ENCODE data around the gene CSNK1D.
A peak's percentile ranks its signal among the peaks of the same experiment; 100 is the strongest.

CSNK1D gene

DNA sequence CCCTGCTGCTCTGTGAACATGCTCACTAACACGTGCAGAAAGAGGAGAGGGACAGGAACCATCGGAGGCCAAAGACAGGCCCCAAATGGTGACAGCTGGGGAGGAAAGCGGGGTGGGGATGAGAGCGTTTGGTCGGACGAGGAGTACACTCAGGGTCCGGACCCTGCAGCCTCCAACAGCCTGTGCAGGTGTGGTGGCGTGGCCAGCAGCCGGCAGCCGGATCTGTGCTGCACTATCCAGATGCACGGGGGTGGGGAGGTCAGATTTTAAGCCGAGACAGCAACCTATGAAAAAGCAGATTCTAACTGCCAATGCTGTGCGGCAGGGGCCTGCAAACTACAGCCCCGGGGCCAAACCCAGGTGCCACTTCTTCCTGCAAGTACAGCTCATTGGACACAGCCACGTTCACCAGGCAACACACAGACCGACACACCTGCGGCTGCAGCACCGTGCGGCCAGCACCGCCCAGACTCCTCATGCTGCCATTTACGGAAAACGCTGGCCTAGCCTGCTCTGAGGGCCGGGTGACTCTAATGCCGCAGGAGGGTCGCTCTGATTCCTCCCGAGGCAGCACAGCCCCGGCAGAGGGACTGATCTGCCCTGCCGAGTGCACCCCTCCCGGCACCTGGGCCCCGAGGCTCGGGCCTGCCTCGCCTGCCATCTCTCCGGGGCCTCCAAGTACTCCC is 23.5 kb downstream of the CSNK1D start:
- peak in 1 of 5 experiments; percentile 2 for DNase-seq

DNA sequence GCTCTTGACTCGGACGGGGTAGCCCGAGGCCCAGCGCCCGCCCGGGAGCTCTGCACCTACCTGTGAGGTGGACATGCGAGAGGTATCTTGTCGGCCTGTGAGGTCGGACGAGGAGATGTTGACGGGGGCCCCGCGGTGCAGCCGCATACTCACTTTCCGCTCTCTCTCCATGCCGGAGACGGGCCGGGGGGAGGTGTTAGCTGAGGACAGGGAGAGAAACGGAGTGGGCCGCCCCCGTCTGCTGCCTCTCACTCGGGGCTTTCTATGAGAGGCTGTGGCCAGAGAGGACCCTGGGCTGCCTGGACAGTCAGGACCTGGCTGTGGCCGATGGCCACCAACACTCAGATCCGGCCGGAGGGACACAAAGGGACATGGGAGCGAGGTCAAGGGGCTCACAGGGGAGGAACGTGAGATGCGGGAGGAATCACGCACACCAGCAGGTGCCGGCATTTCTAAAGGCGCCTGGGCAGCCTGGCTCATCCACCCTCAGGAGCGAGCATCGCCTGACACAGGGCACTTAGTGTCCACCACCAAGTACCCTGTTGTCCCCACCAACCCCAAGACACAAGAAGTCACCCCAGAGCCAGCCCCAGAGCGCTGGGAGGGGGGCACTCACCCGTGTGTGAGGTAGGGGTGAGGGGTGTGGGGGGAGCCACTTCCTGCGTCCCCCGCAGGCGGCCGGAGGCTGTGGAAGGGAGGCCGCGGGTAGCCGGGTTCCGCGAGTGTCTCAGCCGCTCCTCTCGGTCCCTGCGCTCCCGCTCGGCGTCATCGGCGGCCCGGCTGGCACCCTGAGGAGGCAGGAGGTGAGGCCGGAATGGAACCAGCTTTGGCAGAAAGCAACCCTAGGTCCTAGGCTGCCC is 24.5 kb downstream of the CSNK1D start:
- DNase-seq, result peak in 1 of 5 experiments; percentile 3

GRCh38 chr17:82247856-82248671 is 25.4 kb downstream of the CSNK1D start:
- DNase-seq, result no peak

- DNase-seq, result no peak
Measured at GRCh38 chr17:82247182-82247823, 26.2 kb downstream of the CSNK1D start.

DNA sequence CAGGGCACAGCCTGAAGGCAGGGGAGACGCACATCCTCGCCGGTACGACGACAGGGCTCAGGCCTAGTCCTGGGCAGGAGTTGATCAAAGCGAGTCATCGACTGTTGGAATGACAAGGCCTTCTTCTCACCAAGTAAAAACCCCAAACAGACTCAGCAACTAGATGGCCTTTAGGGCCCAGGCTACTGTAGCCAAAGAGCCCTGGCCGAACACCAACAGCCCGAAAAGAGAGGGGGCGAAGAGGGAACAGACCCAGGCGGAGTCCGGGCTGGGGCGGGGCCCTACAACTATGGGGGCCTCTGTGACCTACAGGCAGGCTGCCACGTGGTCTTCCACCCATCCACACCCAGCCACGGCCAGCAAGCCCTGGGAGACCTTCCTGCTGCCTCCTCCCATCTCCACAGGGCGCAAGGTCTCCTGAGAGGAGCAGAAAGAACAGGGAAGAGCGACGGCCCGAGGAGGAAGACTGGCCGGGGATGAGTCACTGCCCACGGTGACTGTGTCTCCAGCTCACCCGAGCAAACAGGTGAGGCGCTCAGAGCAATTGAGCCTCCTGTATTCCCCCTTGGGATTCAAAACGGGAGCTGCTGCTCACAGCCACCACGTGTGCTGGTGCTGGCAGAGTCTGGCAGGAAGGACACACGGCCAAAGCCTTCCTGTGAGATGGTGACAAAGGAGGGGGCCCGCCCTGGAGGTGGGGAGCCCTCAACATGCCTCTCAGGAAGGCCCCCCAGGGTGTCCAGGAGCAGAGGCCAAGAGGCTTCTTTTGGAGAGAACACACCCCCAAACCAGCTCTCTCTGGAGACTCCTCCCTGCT is 26.9 kb downstream of the CSNK1D start:
- DNase-seq, result no peak

GRCh38 chr17:82246040-82246364 is 27.5 kb downstream of the CSNK1D start:
- no peak for DNase-seq

DNA sequence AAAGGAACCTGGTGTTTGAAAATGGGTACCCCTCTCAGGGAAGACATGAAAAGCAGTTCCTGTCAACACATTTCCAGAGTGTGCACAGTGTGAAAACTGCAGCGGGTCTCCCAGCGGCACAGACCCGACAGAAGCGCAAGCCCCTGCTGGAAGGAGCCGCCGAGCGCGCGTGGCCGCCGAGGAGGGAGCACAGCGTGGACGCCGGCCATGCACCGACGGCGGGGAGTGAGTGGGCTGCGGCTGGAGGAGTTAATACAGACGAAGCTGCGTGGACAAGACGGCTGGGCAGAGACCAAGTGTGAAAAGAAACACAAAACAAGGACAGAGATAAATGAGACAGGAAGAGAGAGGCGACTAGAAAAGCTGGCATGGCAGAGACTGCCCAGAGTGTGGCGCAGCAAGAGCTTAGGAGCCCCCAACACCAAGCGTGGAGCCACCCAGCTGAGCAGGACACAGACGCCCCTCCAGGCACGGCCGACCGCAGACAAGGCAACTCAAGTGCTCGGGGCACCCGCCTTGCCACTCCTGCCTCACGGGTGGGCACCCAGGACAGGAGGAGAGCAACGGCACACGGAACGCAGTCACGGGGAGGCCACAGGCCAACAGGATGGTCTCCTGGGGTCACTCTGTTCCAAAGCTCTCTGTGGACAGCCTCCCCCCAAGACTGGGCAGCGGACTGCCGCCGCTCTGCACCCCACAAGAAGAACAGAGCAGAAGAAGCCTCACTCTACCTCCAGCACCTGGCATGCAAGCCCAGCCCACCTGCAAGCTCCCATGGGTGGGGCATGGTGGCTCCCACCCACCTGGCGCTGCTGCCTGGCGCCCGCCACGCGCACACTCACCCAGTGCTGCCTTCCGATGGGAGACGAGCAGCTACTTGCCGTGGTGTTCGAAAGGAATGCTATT is 28.1 kb downstream of the CSNK1D start:
- no peak for DNase-seq

GRCh38 chr17:82244413-82245133 is 28.9 kb downstream of the CSNK1D start:
- no peak for DNase-seq

DNA sequence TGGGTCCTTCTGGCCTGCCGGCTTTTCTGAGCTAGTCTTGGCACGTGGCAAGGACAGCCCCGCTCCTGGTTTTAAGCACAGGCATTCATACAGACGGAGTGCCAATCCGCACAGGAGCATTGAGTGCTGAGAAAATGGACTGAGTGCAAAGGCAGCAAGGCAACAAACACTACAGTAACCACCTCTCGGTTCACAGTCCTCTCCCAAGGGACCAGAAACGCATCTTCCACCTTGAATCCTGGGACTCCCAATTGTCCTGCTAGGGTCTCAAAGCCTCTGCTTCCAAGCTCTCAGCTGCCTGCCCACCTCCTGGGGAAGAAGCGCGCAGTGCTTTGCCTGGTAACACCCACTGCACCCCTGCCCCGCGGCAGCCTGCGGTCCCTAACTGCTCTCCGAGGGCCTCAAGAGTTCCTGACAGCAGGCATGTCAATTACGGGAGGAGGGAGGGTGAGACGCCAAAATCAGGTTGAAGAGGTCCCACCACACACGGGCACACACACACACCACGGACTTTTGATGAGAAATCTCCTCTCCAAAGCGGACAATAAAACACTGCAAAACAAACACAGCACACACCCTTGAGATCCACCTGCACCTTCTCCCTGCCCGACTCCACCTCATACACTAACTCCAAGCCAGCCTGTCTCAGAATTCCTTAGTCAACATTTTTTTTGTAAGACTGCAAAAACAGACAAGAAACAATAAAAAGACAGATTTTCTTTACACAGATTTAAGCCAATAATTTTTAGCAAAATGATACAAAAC is 29.7 kb downstream of the CSNK1D start:
- DNase-seq, result no peak

GRCh38 chr17:82242977-82243647 is 30.4 kb downstream of the CSNK1D start:
- no peak for DNase-seq

DNA sequence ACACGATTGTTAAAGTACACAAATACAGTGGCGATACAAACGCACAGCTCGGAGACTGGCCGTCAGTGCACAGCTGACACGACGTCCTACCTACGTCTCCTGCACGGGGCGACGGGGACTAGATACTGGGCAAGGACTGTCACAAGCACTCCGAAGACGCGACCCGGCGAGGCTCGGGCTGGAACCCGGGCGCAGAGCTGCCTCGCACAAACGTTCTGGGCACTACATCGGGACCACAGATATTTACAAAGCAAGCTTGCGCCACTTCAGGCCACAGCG is 30.9 kb downstream of the CSNK1D start:
- DNase-seq, result no peak

GRCh38 chr17:82241926-82242697 is 31.4 kb downstream of the CSNK1D start:
- no peak for DNase-seq

DNA sequence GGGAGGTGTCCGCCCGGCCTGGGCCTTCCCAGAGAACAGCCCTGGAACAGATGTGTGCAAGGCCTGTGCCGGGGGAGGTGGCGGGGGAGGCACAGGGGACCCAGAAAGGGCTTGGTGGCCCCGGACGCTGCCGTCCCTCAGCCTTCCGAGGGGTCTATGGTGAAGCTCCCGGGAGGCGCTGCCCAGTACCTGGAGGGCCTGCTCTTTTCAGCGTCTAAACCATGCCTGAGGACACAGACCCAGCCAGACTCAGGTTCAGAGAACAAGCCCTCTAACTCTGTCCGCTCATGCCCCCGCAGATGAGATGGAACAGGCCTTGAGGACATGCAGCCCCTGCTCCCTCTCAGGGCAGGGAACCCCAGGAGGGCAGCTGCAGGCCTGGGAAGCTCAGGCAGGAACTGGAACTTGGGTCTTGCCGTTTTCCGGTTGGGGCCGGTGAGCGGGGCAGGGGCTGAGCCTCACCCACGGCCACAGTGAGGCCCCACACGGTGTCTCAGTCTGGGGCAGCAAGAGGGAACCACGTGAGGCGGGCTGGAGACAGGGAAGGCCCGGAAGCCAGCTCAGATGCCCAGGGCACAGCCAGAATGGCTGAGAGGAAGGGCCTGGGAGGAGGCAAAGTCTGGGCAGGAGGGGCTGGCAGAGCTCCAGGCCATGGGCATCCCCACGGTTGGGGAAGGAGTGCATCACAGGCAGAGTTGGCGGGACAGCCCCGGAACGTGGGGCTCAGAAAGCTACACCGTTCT is 32.1 kb downstream of the CSNK1D start:
- DNase-seq, result no peak

GRCh38 chr17:82240506-82241182 is 32.9 kb downstream of the CSNK1D start:
- no peak for DNase-seq

- no peak for DNase-seq
Measured at GRCh38 chr17:82239926-82240505, 33.5 kb downstream of the CSNK1D start.

GRCh38 chr17:82239401-82239925 is 34.0 kb downstream of the CSNK1D start:
- DNase-seq, result no peak
